ENCODE results near the gene CEP85L. TPM values are rescaled to one million over a fixed set of nuclear protein-coding genes. Genes with fewer than 3 reads are reported as not detected.

CEP85L gene
- total and polyA plus RNA-seq, 10 of the 15 experiments (the other 5 are each of a cell fraction or from before 2014, with no cell fraction given), result 1.8 to 10.9 (median 7.1) TPM

DNA sequence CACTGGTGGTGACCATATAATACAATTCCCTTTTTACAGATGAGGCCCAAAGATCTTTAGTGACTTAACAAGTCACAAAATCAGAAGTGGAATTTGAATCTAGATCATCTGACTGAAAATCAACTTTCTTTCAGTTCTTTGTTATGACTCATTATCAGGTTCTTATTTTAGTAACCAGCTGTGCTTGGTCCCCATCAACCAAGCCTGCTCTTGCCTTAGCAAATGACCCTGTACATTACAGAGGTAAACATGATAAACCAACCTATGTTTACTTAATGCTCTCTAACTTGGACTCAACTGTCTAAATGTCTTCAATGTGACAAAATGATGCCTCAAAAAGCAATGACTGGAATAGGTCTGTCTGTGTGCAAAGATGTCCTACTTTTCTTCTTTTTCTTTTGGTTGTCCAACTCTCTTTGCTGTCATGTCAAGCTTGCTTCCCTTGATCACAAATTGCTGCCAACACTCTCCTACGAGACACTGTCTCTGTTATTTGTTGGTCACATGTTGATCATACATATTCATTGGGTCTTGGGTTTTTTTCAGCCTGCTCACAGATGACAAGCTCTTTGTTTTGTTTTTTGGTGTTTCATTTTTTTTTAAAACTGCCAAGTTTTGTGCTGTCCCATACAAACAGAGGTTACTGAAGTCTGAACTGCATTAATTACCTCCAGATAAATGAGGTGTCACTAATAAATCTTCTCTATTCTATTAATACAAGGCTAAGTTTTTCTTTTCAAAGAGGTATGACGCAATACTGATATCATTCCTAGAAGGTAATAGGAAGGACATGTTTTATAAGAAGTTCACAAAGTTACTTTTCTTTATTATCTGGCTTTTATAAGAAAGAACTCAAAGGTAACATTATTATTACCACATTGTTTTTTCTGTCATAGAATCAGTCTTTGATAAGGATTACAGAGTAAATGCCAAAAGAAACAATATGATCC is 165.5 kb downstream of the CEP85L start:
- peak; percentile 35 for DNase-seq (ENCODE audit: low read depth, low spot score)
- Histone ChIP-seq H3K36me3 (ENCODE audit: control insufficient read depth in 2 of 2, insufficient read depth in 2 of 2, low read length in 1 of 2) (peaks cover 0 to 2% of the 10 kb centered on the region in 2 experiments; a peak in 1 of 4 replicates), H3K4me2 (ENCODE audit: control insufficient read depth, insufficient read depth) (no peak overlapping the region), H2AFZ (ENCODE audit: control insufficient read depth, low read depth, low read length) (no peak overlapping the region), H4K20me1 (ENCODE audit: control insufficient read depth, insufficient read depth) (no peaks in the 10 kb centered on the region), H3K4me3 (no peak overlapping the region), H3K4me1 (ENCODE audit: control insufficient read depth, insufficient read depth, low read length) (peaks cover 10% of the 10 kb centered on the region; the same call in 1 of the 2 replicates), H3K79me2 (ENCODE audit: control insufficient read depth, insufficient read depth, low read length) (no peaks in the 10 kb centered on the region), H3K9ac (ENCODE audit: control insufficient read depth, insufficient read depth, low read length) (no peak overlapping the region), H3K27me3 (replicated peaks in 1 of 2; ENCODE audit: control insufficient read depth in 2 of 2, insufficient read depth in 2 of 2, low read length in 1 of 2) (no peaks in the 10 kb centered on the region), H3K9me3 (replicated peaks; ENCODE audit: control insufficient read depth, insufficient read depth, low read length) (peaks cover 11% of the 10 kb centered on the region), H3K27ac (ENCODE audit: control insufficient read depth, insufficient read depth) (0 out of 2 replicates have a peak overlapping the region, but pooled peaks have one; percentile 35)
- SMC1A ChIA-PET (ENCODE audit: uncharacterized antibody, unreplicated experiment), result interaction anchor here (1.2 to 1.6 kb wide), 3 partner anchors 9 to 20 kb away, joined by 3 to 4 read pairs (median 4); no protein-coding TSS in a partner anchor
- intact Hi-C loops (cut with micrococcal nuclease; ENCODE audit: unreplicated experiment), result no loop called here
- RAD21 ChIA-PET (ENCODE audit: unreplicated experiment), result interaction anchor here (0.6 to 1.6 kb wide), 2 partner anchors 56 to 80 kb away, joined by 3 to 4 read pairs; no protein-coding TSS in a partner anchor
- BruUV-seq (replicated peaks), result no TSS peak
- peak; percentile 96 for ATAC-seq
- CTCF ChIA-PET, result interaction anchor here (0.9 to 1.0 kb wide), 2 partner anchors 59 to 220 kb away, joined by 3 read pairs; no protein-coding TSS in a partner anchor
- POLR2A ChIA-PET, result no interaction called here
- peak; percentile 93 for FAIRE-seq
- 48% methylated on average over 2 of the region's 2 CpGs for WGBS (ENCODE audit: insufficient coverage, insufficient replicate concordance, low lambda C conversion rate, missing lambda C conversion rate)
- in situ Hi-C loops (cut with MboI), result no loop called here
- TF ChIP-seq MEF2B (IDR thresholded peaks at IDR 0.05; ENCODE audit: partially characterized antibody, poor library complexity, severe bottlenecking) (peak; percentile 83), IRF4 (IDR thresholded peaks at IDR 0.05; ENCODE audit: low read depth, low read length) (peak; percentile 57; the same call in 1 of the 2 replicates), MTA2 (IDR thresholded peaks at IDR 0.05; ENCODE audit: low read depth) (peak; percentile 61), RELB (IDR thresholded peaks at IDR 0.05; ENCODE audit: low read depth) (peak; percentile 25; the same call in 1 of the 2 replicates), RUNX3 (IDR thresholded peaks at IDR 0.05; ENCODE audit: low read length) (0 out of 2 replicates have a peak, but pooled peaks have one; percentile 10), POU2F2 (IDR thresholded peaks at IDR 0.05; ENCODE audit: borderline replicate concordance, low read depth, low read length) (peak; percentile 80; the same call in 1 of the 3 replicates), BCL11A (IDR thresholded peaks at IDR 0.05; ENCODE audit: low read depth, low read length) (0 out of 2 replicates have a peak, but pooled peaks have one; percentile 9), ZBTB40 (IDR thresholded peaks at IDR 0.05; ENCODE audit: borderline replicate concordance) (no peak), BHLHE40 (IDR thresholded peaks at IDR 0.05; ENCODE audit: borderline replicate concordance in 1 of 2, low read depth in 2 of 2, low read length in 1 of 2) (peak in 1 of 2 experiments; percentile 13; a peak in 1 of 4 replicates), FOXK2 (IDR thresholded peaks at IDR 0.05) (peak; percentile 42; the same call in 1 of the 2 replicates), EP300 (IDR thresholded peaks at IDR 0.05; ENCODE audit: borderline replicate concordance in 1 of 2, control insufficient read depth in 1 of 2, low read depth in 2 of 2, low read length in 2 of 2) (peak; percentile 45 to 66; a peak in 3 of 4 replicates), LARP7 (IDR thresholded peaks at IDR 0.05) (no peak), MEF2A (IDR thresholded peaks at IDR 0.05; ENCODE audit: insufficient read depth, low read depth, low read length) (peak; percentile 85), JUNB (IDR thresholded peaks at IDR 0.05) (peak; percentile 67), NFIC (IDR thresholded peaks at IDR 0.05; ENCODE audit: low read depth, low read length) (peak; percentile 37; the same call in 1 of the 2 replicates)

All from GM12878 (cell line).